Measurements from ENCODE around the gene EEF1G.
"Not testable (repeated sequence)": the region's sequence is repeated elsewhere in the genome, so short reads cannot be mapped to it uniquely, and the experiment has no call there.

EEF1G gene

DNA sequence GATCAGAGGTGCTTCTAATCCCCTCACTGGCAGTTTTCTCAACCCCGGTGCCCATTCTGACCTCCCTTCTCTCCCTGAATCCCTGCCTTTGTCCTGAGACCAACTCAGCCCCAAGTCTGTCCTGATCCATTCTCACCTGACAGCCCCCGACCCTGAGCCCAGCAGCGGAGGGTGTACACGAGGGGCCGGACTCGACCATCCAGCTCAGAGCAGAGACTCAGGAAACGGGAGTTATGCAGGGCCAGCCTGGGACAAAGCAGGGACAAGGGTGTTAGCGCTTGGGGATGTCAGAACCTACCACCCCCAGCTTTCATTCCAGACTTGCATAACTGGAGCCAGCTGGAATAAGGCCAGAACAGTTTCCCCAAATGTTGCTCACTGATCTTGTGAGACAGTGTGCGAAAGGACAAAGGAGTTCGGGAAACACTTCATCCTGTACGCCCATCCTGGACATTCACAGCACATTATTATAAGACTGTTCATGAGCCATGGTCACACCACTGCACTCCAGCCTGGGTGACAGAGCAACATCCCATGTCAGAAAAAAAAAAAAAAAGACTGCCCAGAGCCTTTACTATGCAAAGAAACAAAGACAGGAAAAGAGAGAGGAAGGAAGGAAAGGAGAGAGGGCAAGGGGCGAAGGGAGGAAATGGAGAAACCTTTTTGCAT, 3.5 kb upstream of the EEF1G start:
- DNase-seq (ENCODE audit: low spot score): no peak

DNA sequence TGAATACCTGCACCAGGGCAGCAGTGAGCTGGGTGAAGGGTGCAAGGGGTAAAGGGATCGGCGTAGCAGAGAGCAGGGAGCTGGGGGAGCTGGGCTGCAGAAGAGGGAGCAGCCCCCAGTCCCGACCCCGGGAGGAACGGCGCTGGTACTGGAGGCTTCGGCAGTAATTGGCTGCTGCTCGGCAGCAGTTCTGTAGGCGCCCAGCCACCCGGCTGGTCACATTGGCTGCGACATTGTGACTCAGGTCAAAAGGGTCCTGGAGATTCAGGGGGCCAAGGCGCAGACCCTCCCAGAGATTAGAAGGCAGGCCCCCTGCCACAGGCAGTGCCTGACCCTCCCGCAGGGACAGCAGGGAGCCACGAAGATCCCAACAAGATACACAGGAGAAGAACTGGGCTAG, 2.1 kb upstream of the EEF1G start:
- no peak for DNase-seq (ENCODE audit: low spot score)

DNA sequence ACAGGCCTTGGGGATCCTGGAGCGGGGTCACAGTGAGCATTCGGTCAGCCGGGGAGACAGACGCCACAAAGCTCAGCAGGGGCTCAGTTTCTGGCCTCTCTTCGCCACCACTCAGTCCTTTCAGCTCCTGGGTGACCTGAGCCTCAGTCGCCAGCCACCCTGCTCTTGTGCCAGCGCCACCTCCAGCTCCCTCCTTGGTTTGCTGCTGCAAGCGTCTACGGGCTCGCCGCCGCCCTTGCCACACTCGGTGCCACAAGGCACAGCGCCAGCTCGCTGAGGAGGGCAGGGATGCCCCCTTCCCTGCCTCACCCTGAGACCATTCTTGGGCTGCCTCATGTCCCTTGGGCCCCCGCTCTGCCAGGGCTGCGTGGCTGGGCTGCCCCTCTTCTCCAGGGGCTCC, 1.5 kb upstream of the EEF1G start:
- no peak for DNase-seq (ENCODE audit: low spot score)

DNA sequence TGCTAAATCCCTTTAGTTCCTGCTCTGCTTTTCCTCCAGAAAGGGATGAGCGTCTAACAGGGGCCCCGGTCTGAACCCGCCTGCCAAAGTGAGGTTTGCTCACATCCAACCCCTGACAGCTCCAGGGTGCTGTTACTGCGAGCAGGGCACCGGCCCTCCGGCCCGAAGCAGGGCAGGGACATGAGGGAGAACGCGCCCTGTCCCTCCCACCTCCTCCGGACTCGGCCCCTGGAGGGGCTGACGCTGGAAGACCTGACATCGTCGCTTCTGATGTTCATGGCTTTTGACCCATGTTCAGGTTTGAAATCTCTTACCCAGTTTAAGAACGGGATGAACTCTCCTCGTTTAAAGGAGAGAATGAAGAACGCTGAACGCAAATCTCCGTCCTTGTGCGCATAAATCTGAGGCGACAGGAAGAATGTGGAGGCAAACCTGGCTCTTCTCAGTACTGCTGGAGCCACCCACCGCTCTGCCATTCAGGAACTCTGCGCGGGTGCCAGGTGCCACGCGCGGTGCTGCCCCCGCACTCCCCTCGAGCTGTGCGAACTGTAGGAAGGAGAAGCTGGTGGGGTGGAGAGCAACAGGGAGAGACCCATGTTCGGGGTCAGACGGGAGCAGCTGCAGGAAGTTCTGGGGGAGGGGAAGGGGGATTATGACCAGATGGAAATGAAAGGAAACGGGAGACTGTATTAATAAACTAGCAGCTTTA, 826 bp upstream of the EEF1G start:
- DNase-seq (ENCODE audit: low spot score): peak; percentile 11

DNA sequence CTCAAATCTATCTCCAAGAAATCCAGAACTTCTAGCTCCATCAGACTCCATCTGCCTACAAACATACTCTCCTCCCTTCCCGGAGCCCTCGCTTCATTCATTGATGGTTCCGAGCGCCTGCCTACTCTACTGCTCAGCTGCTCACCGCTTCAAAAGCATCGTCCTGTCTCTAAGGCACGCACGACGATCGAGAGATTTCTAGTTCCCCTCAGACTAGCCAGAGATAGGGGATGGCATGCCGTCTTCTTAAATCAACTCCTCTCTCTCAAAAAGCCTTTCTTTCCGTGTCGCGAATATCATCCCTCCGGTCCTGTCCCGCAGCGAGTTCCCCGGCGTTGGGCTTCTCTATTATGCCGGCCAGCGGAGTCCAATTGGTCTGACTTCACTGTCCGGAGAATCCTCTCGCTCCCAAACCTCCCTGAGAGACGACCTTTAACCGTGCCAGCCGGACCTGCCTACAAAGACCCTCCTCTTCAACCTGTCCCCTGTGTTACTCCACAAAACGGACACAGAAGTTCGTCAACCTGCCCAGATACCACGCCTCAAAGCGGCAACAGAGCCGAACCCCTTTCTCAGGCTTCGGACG, 592 bp downstream of the EEF1G start:
- peak; percentile 30 for DNase-seq (ENCODE audit: low spot score)

DNA sequence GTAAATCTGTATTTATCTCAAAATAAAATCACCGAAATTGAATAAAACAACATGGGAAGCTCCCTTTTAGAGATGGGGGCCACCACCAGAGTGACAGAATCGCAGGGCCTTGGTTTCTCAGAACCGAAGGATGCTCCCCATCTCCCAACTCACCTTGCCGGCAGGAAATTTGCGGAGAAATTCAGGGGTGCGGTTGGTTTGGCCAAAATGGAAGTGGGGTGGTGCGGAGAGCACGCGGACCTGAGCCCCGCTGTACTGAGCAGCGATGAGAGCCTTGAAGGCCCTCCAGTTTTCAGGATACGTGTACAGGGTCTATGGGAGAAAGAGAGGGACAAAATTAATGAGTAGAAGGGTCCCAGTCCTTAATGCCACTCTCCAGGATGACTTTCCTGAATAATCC, 1.3 kb downstream of the EEF1G start:
- no peak for DNase-seq (ENCODE audit: low spot score)

DNA sequence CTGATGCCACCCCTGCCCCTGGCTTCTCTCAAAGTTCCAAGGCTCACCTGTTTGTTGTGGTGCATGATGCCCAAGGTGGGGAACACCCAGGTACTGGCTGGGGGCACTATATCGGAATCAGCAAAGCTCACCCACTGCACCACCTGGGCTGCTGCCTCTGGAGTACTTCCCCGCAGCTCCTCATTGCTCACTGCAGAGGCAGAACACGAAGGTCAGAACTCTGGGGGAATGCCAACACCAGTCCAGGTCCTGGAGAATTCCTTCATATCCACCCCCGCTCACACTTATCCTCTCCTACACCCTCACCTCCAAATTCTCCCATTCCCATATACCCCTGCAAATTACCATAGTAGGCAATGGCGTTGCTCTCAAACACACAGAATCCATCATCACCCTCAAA, 2.2 kb downstream of the EEF1G start:
- not testable (repeated sequence) for DNase-seq (ENCODE audit: low spot score)

DNA sequence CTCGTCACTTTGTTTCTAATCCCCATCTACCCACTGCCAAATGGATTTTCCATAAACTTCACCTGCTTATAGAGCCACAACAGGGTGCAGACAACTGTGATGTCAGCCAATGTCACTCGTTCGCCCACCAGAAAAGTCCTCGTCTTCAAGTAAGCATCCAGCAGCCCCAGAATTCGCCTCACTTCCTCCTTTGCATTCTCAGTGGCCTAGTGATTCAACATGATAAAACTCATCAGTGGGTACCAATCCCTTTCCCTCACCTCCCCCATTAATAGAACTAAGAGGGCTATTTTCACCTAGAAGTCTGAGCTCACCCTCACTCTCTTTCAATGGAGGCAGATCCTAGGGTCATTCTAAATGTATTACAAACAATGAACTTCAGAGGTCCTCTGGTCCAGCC, 2.8 kb downstream of the EEF1G start:
- not testable (repeated sequence) for DNase-seq (ENCODE audit: low spot score)

DNA sequence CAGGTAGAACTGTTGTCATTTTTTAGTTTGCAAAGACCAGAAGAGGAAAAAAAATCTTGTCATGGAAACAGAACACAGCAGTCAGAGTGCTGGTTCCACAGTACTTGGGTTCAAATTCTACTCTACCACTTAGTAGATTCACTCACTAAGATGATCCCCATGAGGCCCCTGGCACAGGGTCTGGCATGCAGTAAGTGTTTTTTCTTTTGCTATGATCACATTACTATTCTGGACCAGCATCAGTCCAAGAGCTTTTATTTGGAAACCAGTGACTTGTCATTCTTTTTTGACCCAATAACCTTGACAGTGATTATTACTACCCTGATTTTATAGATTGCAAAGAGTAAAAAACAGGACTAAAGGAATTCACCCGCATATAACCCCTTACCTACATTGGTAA, 4.1 kb downstream of the EEF1G start:
- no peak for DNase-seq (ENCODE audit: low spot score)

DNA sequence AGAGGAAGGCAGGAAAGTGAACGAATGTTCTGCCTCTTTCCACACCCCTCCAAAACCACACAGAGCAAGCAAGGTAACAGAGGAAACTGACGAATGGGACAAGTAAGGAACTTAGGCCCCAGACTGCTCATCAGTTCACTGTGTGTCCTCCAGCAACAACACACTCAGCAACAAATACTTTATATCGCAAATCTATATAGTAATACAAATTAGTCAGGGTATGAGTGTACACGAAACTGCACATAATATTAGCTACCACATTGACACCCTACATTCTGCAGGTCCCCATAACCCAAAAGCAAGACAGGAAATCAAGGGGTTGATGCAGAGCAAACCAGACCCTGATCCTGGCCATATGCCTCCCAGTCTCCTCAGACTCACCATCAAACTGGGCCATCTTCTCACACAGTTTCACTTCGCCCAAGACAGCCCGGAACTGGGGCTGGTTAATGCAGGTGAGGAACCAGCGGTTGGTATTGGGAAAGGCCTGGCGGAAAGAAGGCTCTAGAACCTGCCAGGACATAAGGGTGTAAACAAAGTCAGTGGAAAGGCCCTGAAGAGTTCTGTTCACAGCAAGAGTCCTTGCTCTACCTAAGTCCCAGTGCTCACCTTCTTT, 6.6 kb downstream of the EEF1G start:
- no peak for DNase-seq (ENCODE audit: low spot score)

DNA sequence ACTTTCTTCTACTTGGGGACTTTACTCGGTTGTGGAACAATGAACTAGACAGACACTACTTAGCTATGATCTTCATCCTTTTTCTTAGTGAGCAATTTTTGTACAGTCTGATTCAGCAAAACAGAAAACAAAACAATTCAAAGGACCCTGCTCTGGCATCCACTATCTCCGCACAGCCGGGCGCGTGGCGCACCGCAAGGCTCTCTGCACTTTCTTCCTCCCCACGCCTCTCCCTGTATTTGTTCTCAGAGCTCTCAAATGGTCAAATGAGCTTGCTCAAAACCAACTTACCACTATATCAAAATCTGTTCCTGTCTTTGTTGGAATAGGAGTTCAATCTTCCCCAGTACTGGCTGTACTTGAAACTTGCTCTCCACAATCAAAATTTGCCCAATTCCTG, 7.4 kb downstream of the EEF1G start:
- no peak for DNase-seq (ENCODE audit: low spot score)

DNA sequence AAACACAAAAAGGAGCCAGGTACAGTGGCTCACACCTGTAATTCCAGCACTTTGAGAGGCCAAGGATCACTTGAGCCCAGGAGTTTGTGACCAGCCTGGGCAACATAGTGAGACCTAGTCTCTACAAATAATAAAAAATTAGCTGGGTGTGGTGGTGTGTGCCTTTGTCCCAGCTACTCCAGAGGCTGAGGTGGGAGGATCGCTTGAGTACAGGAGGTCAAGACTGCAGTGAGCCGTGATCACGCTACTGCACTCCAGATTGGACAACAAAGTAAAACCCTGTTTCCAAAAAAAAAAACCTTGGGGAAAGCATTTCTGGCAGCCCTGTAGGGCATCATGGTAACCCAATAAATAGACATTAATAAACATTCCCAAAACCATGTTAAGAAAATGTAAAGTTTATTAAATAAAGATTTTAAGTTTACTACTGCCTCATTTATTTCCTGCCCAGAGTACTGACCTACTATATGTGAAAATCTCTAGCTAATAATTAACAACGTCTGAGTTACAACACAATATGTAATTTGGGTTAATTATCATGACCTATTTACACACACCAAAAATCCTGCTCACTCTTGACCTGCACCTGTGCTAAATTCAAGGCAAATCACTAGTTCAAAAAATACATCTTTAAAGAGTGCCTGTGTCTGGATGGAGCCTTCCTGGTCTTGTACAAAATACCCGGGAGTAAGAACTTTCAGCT, 8.4 kb downstream of the EEF1G start:
- no peak for DNase-seq (ENCODE audit: low spot score)

DNA sequence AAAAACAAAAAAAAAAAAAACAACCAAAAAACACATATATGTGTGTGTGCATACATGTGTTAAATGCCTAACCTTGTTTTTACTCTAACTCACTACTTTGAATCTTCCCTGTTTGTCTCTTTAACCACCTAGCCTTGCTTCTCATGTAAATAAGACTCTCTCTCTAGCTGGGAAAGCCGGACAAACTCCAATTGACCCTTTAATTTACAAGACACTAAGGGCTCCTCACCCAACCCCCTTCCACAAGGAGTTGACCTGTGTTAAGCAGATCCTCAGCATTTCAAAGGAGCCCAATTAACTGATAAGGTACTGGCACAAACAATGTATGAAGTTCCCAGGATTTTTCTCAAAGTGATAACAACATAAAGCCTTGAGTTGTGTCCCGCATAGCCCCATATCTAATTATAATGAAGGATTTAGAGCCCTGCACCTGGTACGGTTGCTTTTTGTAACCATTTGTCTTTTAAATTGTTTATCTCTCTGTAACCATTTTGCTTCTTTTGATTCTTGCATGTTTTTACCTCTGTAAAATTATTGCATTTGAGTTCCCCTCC, 11.9 kb downstream of the EEF1G start:
- not testable (repeated sequence) for DNase-seq (ENCODE audit: low spot score)

DNA sequence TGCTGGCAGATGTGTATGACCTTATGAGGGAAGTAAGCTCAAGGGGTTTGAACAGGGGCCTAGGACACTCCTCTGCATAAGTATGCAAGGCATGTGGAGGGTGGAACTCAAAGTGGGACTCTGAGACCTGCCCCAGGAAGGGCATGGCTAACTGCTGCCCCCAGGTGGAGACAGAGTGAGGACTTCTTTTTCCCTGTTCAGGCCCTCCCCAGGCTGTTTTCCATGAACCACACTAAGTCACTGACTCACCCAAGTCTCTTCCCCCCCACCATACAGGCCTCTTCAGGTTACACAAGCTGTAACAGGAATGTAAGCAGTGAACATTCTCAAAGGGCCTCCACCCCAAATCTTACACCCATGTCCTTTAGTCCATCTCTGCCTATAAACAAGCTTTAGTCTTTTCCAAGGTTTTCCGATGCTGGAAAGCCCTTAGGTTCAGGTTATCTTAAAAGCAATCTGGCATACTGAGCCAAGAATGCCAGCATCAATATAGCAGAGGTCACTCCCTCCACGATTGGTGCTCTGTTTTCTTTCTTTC, 13.1 kb downstream of the EEF1G start:
- peak; percentile 94 for DNase-seq (ENCODE audit: low spot score)

DNA sequence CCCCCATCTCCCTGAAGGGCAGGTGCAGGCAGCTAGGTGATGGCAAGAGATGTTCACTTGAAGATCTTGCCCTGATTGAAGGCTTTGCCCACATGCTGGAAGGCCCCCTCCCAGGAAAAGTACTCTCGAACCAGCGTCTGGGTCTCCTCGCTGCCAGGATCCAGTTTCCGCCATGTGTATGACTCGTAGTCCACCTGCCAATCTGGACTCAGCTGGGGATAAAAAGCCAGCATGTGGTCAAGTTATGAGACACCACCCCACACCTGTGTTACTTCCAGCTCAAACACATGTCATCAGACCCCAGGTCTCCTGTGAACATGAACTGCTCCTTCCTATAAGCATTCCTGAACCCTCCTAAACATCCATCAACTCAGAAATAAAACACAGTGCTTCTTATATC, 14.1 kb downstream of the EEF1G start:
- not testable (repeated sequence) for DNase-seq (ENCODE audit: low spot score)

DNA sequence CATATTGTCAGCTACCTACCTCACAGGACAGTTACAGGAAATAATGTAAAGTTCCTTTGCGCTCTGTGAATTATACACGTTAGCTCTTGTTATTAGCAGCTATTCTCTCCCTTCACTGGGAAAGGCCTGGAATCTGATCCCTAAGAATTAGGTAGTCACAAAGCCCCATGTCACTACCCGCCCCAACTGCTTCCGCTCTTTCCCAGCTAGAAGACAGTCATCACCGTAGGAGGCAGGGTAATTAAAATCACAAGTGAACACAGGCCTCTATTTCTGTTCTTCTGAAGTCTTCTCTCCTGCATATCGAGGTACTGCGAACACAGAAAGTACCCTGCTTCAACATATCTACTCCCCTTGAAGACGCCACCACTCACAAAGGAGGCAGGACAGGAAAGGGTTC, 14.5 kb downstream of the EEF1G start:
- no peak for DNase-seq (ENCODE audit: low spot score)

DNA sequence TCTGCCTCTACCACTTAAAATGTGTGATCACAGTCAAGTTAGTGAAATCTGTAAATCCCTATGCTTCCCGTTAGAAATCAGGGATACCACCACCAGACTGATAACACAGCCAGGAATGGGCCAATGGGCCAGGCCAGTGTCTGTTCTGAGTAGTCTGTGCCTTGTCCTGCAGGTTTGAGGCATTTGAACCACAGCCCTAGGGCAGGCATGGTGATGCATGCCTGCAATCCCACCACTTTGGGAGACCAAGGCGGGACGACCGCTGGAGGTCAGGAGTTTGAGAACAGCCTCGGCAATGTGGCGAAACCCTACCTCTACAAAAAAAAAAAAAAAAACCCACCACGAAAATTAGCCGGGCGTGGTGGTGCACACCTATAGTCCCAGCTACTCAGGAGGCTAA, 15.0 kb downstream of the EEF1G start:
- no peak for DNase-seq (ENCODE audit: low spot score)

DNA sequence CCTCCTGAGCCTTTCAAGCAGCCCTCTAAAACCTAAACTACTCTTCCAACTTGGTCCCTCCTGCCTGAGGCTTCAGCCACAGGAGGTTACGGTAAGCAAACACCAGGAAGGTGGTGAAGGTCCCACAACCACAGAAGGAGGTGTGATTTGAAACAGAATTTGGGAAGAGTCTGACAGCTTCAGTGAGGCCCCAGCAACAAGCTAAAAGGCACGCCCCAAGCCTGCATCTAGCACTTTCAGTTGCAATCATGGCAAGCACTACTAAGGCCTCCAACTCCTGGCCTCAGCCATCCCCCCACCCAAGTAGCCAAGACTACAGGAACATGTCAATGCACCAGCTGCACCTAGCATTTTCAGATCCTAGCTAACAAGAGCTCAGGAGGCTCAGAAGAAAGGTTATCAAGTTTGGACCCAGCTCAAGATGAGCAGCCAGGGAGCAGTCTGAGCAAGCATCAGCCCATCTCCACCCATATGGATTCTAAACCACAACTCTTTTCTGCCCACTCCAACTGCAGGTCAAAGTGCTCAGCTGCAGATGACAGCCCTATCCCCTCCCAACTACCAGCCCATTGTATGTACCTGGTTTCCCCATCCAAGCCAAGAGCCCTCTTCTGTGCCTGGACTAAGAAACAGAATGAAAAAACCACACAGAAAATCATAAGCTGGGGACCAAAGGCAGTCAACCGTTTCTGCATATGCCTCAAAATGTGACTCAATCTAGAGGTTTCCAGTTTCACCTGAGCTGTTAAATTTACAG, 16.6 kb downstream of the EEF1G start:
- peak; percentile 60 for DNase-seq (ENCODE audit: low spot score)

DNA sequence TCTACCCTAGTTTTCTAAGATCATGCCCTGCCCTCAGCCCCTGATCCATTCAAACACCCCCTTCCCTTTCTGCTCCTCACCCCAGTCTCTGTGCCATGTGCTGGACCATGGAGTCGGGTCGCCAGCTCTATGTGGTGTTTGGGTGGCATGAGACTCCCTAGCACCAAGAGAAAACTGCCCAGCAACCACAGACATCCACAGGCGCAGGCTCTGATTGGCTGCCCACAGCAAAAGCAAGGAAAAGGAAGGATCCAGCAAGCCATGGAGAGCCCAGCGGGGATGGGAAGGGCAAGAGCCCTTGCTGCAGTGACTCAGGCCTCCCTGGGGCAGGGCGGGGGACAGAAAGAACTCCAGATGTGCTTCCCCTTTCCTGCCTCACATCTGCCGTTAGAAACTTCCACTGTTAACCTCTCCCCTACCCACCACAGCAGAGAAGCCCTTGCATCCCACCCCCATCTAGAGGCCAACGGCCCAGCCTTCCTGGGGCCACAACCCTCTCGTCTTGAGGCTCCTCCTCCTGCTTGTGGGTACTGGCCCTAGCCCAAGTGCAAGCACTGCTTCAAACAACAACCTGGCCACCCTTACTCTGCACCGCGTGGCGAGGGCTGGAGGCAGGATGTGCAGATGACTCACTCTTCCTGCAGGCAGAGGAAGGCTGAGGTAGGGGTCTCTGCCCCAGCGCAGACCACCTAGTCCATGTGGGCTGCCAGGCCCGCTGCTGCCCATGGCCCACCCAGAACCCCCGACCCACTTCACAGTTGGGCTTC, 17.4 kb downstream of the EEF1G start:
- DNase-seq (ENCODE audit: low spot score): peak; percentile 97

DNA sequence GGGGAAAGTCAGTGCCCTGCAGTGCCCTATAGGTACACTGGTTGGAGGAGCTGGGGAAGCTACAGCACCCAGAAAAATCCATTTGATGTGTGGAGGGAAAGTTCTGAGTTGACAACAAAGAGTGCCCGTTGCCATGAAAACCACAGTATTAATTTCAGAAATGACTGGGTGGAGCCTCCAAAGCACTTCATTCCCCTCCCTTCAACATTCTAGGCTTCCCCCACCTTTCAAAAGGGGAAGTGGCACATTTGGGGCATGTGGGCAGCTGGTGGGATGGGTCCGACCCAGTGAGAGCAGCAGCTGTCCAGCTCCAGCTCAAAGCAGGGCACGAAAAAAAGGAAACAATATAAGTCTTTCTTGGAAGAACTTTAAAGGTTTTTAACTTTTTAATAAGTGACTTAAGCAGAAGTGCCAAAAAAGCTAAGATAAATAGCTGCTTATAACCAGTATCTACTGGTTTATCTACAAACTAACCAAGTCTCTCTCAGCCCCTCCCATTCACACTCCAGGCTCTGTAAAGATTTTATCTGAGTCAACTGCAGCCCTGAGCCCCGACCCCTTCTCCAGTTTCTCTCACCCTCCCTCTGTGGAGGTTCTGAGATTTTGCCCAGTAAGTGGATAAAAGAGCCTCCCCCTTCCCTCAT, 18.1 kb downstream of the EEF1G start:
- no peak for DNase-seq (ENCODE audit: low spot score)
